Natural killer cell (primary cell): Measurements from ENCODE around the gene SEC14L1. TPM values are rescaled to one million over a fixed set of nuclear protein-coding genes. Genes with fewer than 3 reads are reported as not detected.

Source experiments
- ATAC-seq, 3 donors: fragments of 150-1000 bp in 2 of 3; fragments of 200-7000 bp in 1 of 3; cut with Tn5 transposase; 1 replicate in 1 of 3; 2 replicates in 2 of 3; pipeline ENCODE4 v1.10.0; 2021; ENCODE audit warnings: mild to moderate bottlenecking in 2 of 3, moderate library complexity in 2 of 3
- DNase-seq, 2 donors: peaks; one replicate each; pipeline versions ENCODE4 v3.0.0 to v3.0.0-alpha.2; 2013 to 2021; ENCODE audit warnings: mixed read lengths in 1 of 2
- H3K27ac ChIP-seq: one replicate; pipeline ENCODE4 v1.5.1; 2013; ENCODE audit warnings: mild to moderate bottlenecking, low read length
- H3K27me3 ChIP-seq: one replicate; pipeline ENCODE4 v1.6.1; 2013; ENCODE audit warnings: low read length; ENCODE audit not compliant: control insufficient read depth, insufficient read depth
- H3K36me3 ChIP-seq: one replicate; pipeline ENCODE4 v1.6.1; 2013; ENCODE audit warnings: low read length; ENCODE audit not compliant: control insufficient read depth, insufficient read depth
- H3K4me1 ChIP-seq: one replicate; pipeline ENCODE4 v1.6.1; 2013; ENCODE audit warnings: low read length; ENCODE audit not compliant: control insufficient read depth, insufficient read depth
- H3K4me3 ChIP-seq: one replicate; pipeline ENCODE4 v1.5.1; 2013; ENCODE audit warnings: low read length
- H3K9me3 ChIP-seq: one replicate; pipeline ENCODE4 v1.6.1; 2013; ENCODE audit warnings: low read length; ENCODE audit not compliant: control insufficient read depth, insufficient read depth
- H3K27ac Mint-ChIP-seq, 2 donors: one replicate each; pipeline ENCODE4 v1.8.0; 2022; ENCODE audit warnings: mild to moderate bottlenecking in 2 of 2, mixed read lengths in 2 of 2, moderate library complexity in 1 of 2
- H3K27me3 Mint-ChIP-seq, 2 donors: one replicate each; pipeline ENCODE4 v1.8.0; 2022; ENCODE audit warnings: low read depth in 2 of 2, mixed read lengths in 2 of 2
- H3K36me3 Mint-ChIP-seq: one replicate; pipeline ENCODE4 v1.8.0; 2022; ENCODE audit warnings: mixed read lengths
- H3K4me1 Mint-ChIP-seq, 2 donors: one replicate each; pipeline ENCODE4 v1.8.0; 2022; ENCODE audit warnings: mixed read lengths in 2 of 2
- H3K4me3 Mint-ChIP-seq: one replicate; pipeline ENCODE4 v1.8.0; 2022; ENCODE audit warnings: mild to moderate bottlenecking, moderate library complexity, mixed read lengths
- H3K9me3 Mint-ChIP-seq, 2 donors: one replicate each; pipeline ENCODE4 v1.8.0; 2022; ENCODE audit warnings: mixed read lengths in 2 of 2
- WGBS: methylation state at CpG from one replicate; pipeline ENCODE4 v1.1.7; 2013; ENCODE audit warnings: missing lambda C conversion rate; ENCODE audit not compliant: insufficient coverage; 5-methylcytosine and 5-hydroxymethylcytosine counted together
- intact Hi-C: fragments of 100-400 bp; cut with micrococcal nuclease; formaldehyde crosslinking; loops from one replicate; pipeline ENCODE4 v1.14.2; 2022
- total RNA-seq, 4 donors: library from RNA; stranded (reverse); fragments of 120-200 nt in 1 of 4; gene quantifications; one replicate each; pipeline versions ENCODE4 v1.2.3 to v1.2.4, GENCODE V29; 2013 to 2022
- TF ChIP-seq, protein P1 (sequence below): fragments of 200-600 bp; IDR thresholded peaks from one replicate; pipeline ENCODE4 v1.8.0; 2022; ENCODE audit warnings: antibody characterized with exemption

SEC14L1 gene
- total RNA-seq, 3 donors from 2014 or later (not counting 1 experiment from before 2014, with no cell fraction given): 129 to 160 (median 129) TPM

DNA sequence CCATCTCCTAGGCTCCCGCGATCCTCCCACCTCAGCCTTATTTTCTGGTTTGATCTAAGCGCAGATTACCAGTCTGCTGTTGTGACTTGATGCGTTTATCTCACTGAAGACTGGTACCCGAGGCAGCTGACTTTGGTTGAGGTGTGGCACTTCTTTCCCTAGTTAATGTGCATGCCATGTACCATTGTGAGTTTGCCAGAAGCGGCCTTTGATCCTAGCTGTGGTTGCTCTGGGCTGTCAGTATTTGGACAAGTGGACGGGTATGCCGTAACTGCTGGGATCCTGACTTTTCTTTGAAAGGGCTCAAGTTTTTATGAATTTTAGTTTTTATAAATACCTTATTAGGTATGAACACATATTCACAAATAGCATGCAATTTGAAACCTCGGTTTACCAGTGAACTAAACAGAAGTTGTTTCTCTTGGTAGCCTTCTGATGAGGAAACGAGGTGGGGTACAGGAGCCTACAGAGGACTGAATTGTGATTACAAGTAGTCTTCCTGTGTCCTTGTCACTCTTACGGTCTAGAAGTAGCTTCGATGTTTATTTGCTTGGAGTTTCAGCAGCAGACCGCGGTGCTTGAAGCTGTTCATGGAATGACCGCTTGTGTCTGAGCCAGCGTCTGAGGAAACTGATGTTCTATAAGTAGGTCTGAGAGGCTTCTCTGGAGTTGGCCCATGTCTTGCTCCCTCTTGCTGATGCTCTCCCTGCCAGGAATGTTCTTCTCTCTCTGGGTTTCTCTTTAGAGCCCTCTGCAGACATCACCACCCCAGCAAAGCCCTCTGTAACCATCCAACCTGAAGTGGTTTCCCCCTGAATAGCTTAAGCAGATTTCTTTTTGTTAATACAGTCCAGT lies 40.0 kb downstream of the SEC14L1 start:
- no peaks in the 10 kb centered on the region for H3K27me3 ChIP-seq
- intact Hi-C loops: no loop called here
- TF ChIP-seq, protein P1, sequence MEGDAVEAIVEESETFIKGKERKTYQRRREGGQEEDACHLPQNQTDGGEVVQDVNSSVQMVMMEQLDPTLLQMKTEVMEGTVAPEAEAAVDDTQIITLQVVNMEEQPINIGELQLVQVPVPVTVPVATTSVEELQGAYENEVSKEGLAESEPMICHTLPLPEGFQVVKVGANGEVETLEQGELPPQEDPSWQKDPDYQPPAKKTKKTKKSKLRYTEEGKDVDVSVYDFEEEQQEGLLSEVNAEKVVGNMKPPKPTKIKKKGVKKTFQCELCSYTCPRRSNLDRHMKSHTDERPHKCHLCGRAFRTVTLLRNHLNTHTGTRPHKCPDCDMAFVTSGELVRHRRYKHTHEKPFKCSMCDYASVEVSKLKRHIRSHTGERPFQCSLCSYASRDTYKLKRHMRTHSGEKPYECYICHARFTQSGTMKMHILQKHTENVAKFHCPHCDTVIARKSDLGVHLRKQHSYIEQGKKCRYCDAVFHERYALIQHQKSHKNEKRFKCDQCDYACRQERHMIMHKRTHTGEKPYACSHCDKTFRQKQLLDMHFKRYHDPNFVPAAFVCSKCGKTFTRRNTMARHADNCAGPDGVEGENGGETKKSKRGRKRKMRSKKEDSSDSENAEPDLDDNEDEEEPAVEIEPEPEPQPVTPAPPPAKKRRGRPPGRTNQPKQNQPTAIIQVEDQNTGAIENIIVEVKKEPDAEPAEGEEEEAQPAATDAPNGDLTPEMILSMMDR: no peak
- no peaks in the 10 kb centered on the region for H3K36me3 Mint-ChIP-seq
- DNase-seq: no peak
- no peak for ATAC-seq
- peaks cover 13% of the 10 kb centered on the region for H3K4me1 ChIP-seq
- H3K9me3 ChIP-seq: no peaks in the 10 kb centered on the region
- H3K27ac Mint-ChIP-seq: peak overlapping the region in 1 of 2 donors; percentile 74
- H3K9me3 Mint-ChIP-seq: no peaks in the 10 kb centered on the region
- no peak overlapping the region for H3K4me3 ChIP-seq
- no peaks in the 10 kb centered on the region for H3K27me3 Mint-ChIP-seq
- H3K4me1 Mint-ChIP-seq: peaks cover 47% of the 10 kb centered on the region in 2 donors
- no peak overlapping the region for H3K27ac ChIP-seq
- H3K36me3 ChIP-seq: peaks cover 2% of the 10 kb centered on the region
- WGBS: 91% methylated on average over 15 of the region's 16 CpGs
- H3K4me3 Mint-ChIP-seq: no peak overlapping the region

DNA sequence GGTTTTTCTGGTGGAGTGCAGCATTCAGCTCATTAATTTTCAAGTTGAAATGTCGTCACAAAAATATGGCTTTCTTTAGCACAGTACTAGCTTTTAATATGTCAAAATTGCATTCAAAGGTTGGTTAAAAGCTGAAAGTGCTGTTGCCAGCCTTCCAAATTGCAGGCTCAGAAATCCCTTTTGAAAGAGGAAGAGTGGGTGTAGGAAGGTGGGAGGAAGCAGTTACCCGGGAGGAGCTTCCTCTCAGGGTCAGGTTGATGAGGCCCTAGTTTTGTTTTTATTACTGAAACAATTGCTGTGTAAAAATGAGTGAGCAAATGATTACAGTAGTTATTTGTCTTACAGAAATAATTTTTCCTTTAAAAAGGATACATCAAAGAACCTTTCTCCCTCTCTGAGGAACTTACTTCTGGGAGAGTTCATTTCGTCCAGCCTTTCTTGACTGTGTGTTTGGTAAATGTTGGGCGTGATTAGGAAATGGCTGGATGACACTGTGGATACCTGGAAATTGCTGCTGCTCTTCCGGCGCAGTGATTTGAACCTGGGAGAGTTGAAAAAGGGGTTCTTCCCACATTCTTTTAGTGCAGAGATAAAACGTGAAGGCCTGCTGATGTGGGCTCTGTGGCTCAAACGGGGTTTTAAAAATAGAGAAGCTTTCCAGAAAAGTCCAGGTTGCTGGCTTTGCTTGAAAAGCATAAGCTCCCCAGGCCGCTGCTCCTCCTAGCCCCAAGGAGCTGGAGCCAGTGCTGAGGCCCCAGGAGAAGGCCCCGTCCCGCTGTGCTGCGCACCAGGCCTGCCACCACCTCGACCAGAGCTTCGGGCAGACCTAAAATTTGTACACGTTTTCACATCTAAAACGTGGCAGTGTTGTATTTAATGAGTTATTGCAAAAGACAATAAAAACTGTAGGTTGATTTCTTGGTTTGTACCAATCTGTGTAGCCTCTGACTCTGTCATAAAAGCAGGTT lies 41.7 kb downstream of the SEC14L1 start:
- 74% methylated on average over 16 of the region's 16 CpGs for WGBS
- ATAC-seq (no peak), DNase-seq (peak in 1 of 2 donors; percentile 21)
- Mint-ChIP-seq H3K9me3 (no peaks in the 10 kb centered on the region), H3K27me3 (no peaks in the 10 kb centered on the region), H3K36me3 (no peaks in the 10 kb centered on the region), H3K4me3 (peak overlapping the region; percentile 72), H3K4me1 (peaks cover 43 to 46% of the 10 kb centered on the region in 2 donors), H3K27ac (peak overlapping the region; percentile 74 to 83)
- peaks cover 25% of the 10 kb centered on the region for H3K4me1 ChIP-seq
- TF ChIP-seq, protein P1: no peak
- H3K9me3 ChIP-seq: no peaks in the 10 kb centered on the region
- H3K4me3 ChIP-seq: no peak overlapping the region
- H3K36me3 ChIP-seq: peaks cover 2% of the 10 kb centered on the region
- intact Hi-C loops: no loop called here
- H3K27ac ChIP-seq: no peak overlapping the region
- no peaks in the 10 kb centered on the region for H3K27me3 ChIP-seq

DNA sequence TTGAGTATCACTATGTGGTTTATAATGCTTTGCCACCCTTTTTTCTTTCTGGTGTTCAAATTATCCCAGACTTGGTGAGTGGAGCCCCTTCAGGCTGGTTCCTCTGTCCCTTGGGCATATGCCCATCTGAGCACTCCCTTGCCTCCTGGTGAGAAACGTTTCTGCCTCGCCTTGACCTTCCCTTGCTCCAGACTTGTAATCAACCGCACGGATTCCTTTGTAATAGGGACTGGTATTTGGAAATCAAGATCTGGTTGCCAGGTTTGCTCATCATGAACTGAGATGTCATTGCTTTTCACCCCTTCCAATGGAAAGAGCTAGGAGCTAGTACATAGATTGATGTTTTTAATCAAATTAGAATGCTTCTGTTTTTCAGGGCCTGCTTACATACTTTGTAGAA lies 43.7 kb downstream of the SEC14L1 start:
- Mint-ChIP-seq H3K4me1 (peaks cover 44 to 46% of the 10 kb centered on the region in 2 donors), H3K27me3 (no peaks in the 10 kb centered on the region), H3K9me3 (no peaks in the 10 kb centered on the region), H3K4me3 (no peak overlapping the region), H3K36me3 (no peaks in the 10 kb centered on the region), H3K27ac (peak overlapping the region in 1 of 2 donors; percentile 16)
- 96% methylated on average over 4 of the region's 4 CpGs for WGBS
- H3K27me3 ChIP-seq: no peaks in the 10 kb centered on the region
- H3K36me3 ChIP-seq: peaks cover 2% of the 10 kb centered on the region
- H3K4me1 ChIP-seq: peaks cover 39% of the 10 kb centered on the region
- ATAC-seq: no peak
- no peak for DNase-seq
- H3K9me3 ChIP-seq: no peaks in the 10 kb centered on the region
- intact Hi-C loops: no loop called here
- TF ChIP-seq, protein P1: no peak
- no peak overlapping the region for H3K4me3 ChIP-seq
- no peak overlapping the region for H3K27ac ChIP-seq
